ENCODE results near the gene ACVR2B.

DNA sequence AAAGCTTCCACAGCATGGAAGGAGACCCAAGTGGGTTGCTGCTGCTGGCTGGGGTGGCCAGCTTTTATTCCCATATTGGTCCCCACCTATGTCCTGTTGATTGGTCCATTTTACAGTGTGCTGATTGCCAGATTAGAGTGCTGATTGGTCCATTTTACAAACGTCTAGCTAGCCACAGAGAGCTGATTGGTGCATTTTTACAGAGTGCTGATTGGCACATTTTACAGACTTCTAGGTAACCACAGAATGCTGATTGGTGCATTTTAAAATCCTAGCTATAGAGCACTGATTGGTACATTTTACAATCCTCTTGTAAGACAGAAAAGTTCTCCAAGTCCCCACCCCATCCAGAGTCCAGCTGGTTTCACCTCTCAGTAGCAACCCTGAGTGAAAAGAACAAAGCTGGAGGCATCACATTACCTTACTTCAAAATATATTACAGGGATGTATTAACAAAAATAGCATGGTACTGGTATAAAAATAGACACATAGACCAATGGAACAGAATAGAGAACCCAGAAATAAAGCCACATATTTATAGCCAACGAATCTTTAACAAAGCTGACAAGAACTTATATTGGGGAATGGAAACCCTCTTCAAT lies 7.5 kb upstream of the ACVR2B start:
- no peak for TF ChIP-seq EZH2 (IDR thresholded peaks at IDR 0.05; ENCODE audit: borderline replicate concordance, insufficient read depth, low read depth, low read length, poor library complexity, severe bottlenecking)
- TF ChIP-seq, protein P1, sequence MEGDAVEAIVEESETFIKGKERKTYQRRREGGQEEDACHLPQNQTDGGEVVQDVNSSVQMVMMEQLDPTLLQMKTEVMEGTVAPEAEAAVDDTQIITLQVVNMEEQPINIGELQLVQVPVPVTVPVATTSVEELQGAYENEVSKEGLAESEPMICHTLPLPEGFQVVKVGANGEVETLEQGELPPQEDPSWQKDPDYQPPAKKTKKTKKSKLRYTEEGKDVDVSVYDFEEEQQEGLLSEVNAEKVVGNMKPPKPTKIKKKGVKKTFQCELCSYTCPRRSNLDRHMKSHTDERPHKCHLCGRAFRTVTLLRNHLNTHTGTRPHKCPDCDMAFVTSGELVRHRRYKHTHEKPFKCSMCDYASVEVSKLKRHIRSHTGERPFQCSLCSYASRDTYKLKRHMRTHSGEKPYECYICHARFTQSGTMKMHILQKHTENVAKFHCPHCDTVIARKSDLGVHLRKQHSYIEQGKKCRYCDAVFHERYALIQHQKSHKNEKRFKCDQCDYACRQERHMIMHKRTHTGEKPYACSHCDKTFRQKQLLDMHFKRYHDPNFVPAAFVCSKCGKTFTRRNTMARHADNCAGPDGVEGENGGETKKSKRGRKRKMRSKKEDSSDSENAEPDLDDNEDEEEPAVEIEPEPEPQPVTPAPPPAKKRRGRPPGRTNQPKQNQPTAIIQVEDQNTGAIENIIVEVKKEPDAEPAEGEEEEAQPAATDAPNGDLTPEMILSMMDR (IDR thresholded peaks at IDR 0.05) = no peak
